Tibial artery (tissue), 4 donors: Measurements from ENCODE around the gene CLCA4.

Experiments used
- DNase-seq, 2 donors: peaks; one replicate each; pipeline ENCODE4 v3.0.0-alpha.2; 2019
- H3K27ac ChIP-seq, 2 donors: fragments of 200-600 bp; sonication (generic) in 1 of 2; 1 replicate in 1 of 2; 2 replicates in 1 of 2; pipeline ENCODE4 v1.5.1; 2018 to 2019; ENCODE audit warnings: mild to moderate bottlenecking in 1 of 2
- H3K27me3 ChIP-seq, 2 donors: fragments of 200-600 bp; sonication (generic) in 1 of 2; one replicate each; pipeline versions ENCODE4 v1.5.1 to v1.6.0; 2016 to 2019
- H3K36me3 ChIP-seq, 3 donors: fragments of 200-600 bp; sonication (generic) in 2 of 3; one replicate each; pipeline ENCODE4 v1.5.1; 2016 to 2019; ENCODE audit warnings: mild to moderate bottlenecking in 2 of 3
- H3K4me1 ChIP-seq, 4 donors: fragments of 200-600 bp; sonication (generic) in 2 of 4; 1 replicate in 3 of 4; 2 replicates in 1 of 4; pipeline ENCODE4 v1.5.1; 2016 to 2019
- H3K4me3 ChIP-seq, 2 donors: fragments of 200-600 bp; sonication (generic) in 1 of 2; 1 replicate in 1 of 2; 2 replicates in 1 of 2; pipeline ENCODE4 v1.5.1; 2018 to 2019; ENCODE audit warnings: mild to moderate bottlenecking in 2 of 2
- H3K9me3 ChIP-seq, 3 donors: fragments of 200-600 bp; sonication (generic) in 1 of 3; one replicate each; pipeline ENCODE4 v1.5.1; 2016 to 2019
- CTCF ChIP-seq, 2 experiments: fragments of 200-600 bp in 1 of 2; fragments of 450-650 bp in 1 of 2; IDR thresholded peaks; one replicate each; pipeline ENCODE4 v1.5.1; 2017 to 2019; ENCODE audit warnings: antibody characterized with exemption in 2 of 2, mild to moderate bottlenecking in 1 of 2, moderate library complexity in 1 of 2
- intact Hi-C: fragments of 100-400 bp; cut with DNase I; formaldehyde crosslinking; loops from one replicate; pipeline ENCODE4 v1.15.0; 2023; ENCODE audit warnings: low total_unique reads

CLCA4 gene

GRCh38 chr1:86548839-86549238 is 2.0 kb downstream of the CLCA4 start:
- intact Hi-C loops = no loop called here
- no peak for TF ChIP-seq CTCF (IDR thresholded peaks at IDR 0.05)
- H3K4me3 ChIP-seq = no peak overlapping the region

GRCh38 chr1:86551305-86551704 is 4.4 kb downstream of the CLCA4 start:
- no peak overlapping the region for H3K27ac ChIP-seq
- no peak for TF ChIP-seq CTCF (IDR thresholded peaks at IDR 0.05)
- no peak for DNase-seq
- H3K4me1 ChIP-seq = no peaks in the 10 kb centered on the region
- no peak overlapping the region for H3K4me3 ChIP-seq
- no peaks in the 10 kb centered on the region for H3K36me3 ChIP-seq
- peaks cover 0 to 6% (median 0%) of the 10 kb centered on the region in 3 donors for H3K9me3 ChIP-seq
- intact Hi-C loops = no loop called here
- no peaks in the 10 kb centered on the region for H3K27me3 ChIP-seq

More at GRCh38 chr1:86548839-86549238, 2.0 kb downstream of the CLCA4 start:
- Histone ChIP-seq H3K4me1 (no peaks in the 10 kb centered on the region), H3K27ac (no peak overlapping the region), H3K36me3 (no peaks in the 10 kb centered on the region), H3K9me3 (peaks cover 0 to 6% (median 0%) of the 10 kb centered on the region in 3 donors), H3K27me3 (no peaks in the 10 kb centered on the region)
- no peak for DNase-seq

- Histone ChIP-seq H3K9me3 (peaks cover 0 to 6% (median 0%) of the 10 kb centered on the region in 3 donors), H3K4me1 (no peaks in the 10 kb centered on the region), H3K4me3 (no peak overlapping the region), H3K27me3 (no peaks in the 10 kb centered on the region), H3K27ac (no peak overlapping the region), H3K36me3 (no peaks in the 10 kb centered on the region)
- no peak for DNase-seq
- intact Hi-C loops = no loop called here
- no peak for TF ChIP-seq CTCF (IDR thresholded peaks at IDR 0.05)
These were observed 5.5 kb downstream of the CLCA4 start for GRCh38 chr1:86552376-86552775.

GRCh38 chr1:86557739-86558138 is 10.9 kb downstream of the CLCA4 start:
- H3K27ac ChIP-seq = no peak overlapping the region
- intact Hi-C loops = no loop called here
- peaks cover 0 to under 1% (median 0%) of the 10 kb centered on the region in 3 donors for H3K9me3 ChIP-seq
- H3K4me3 ChIP-seq = no peak overlapping the region
- H3K36me3 ChIP-seq = no peaks in the 10 kb centered on the region
- TF ChIP-seq CTCF (IDR thresholded peaks at IDR 0.05) = no peak
- H3K4me1 ChIP-seq = no peaks in the 10 kb centered on the region
- H3K27me3 ChIP-seq = no peaks in the 10 kb centered on the region
- DNase-seq = no peak

- Histone ChIP-seq H3K4me1 (no peaks in the 10 kb centered on the region), H3K4me3 (no peak overlapping the region), H3K36me3 (no peaks in the 10 kb centered on the region), H3K27ac (no peak overlapping the region), H3K9me3 (no peaks in the 10 kb centered on the region), H3K27me3 (no peaks in the 10 kb centered on the region)
- TF ChIP-seq CTCF (IDR thresholded peaks at IDR 0.05) = no peak
- intact Hi-C loops = no loop called here
- no peak for DNase-seq
These were observed 17.0 kb downstream of the CLCA4 start for GRCh38 chr1:86563849-86564248.

- no peak for DNase-seq
- TF ChIP-seq CTCF (IDR thresholded peaks at IDR 0.05) = no peak
- H3K27ac ChIP-seq = no peak overlapping the region
- intact Hi-C loops = no loop called here
- no peaks in the 10 kb centered on the region for H3K4me1 ChIP-seq
- no peak overlapping the region for H3K4me3 ChIP-seq
- no peaks in the 10 kb centered on the region for H3K36me3 ChIP-seq
- H3K27me3 ChIP-seq = no peaks in the 10 kb centered on the region
- H3K9me3 ChIP-seq = no peaks in the 10 kb centered on the region
These were observed 20.5 kb downstream of the CLCA4 start for GRCh38 chr1:86567341-86567740.
